ENCODE measurements around the gene TM2D1.
"Not testable (repeated sequence)": the region's sequence is repeated elsewhere in the genome, so short reads cannot be mapped to it uniquely, and the experiment has no call there.

The TM2D1 gene

GRCh38 chr1:61724813-61725694 is at the start of gene TM2D1:
TM2D1 (minus strand) TSS chr1:61725141; CDS start chr1:61725120, 21 bp downstream.
- peak; percentile 95 for DNase-seq

GRCh38 chr1:61770131-61770530 is 45.2 kb upstream of the TM2D1 start:
- no peak for DNase-seq

- DNase-seq, result no peak
Measured at GRCh38 chr1:61757950-61758349, 33.0 kb upstream of the TM2D1 start.

GRCh38 chr1:61756773-61757172 is 31.8 kb upstream of the TM2D1 start:
- no peak for DNase-seq

GRCh38 chr1:61754545-61754944 is 29.6 kb upstream of the TM2D1 start:
- DNase-seq, result no peak

- no peak for DNase-seq
Measured at GRCh38 chr1:61753998-61754508, 29.1 kb upstream of the TM2D1 start.

- no peak for DNase-seq
Measured at GRCh38 chr1:61752921-61753389, 28.0 kb upstream of the TM2D1 start.

- no peak for DNase-seq
Measured at GRCh38 chr1:61749574-61749973, 24.6 kb upstream of the TM2D1 start.

GRCh38 chr1:61748566-61748965 is 23.6 kb upstream of the TM2D1 start:
- no peak for DNase-seq

GRCh38 chr1:61746813-61747212 is 21.9 kb upstream of the TM2D1 start:
- no peak for DNase-seq

GRCh38 chr1:61743716-61744580 is 19.0 kb upstream of the TM2D1 start:
- DNase-seq, result no peak

- DNase-seq, result no peak
Measured at GRCh38 chr1:61743431-61743705, 18.4 kb upstream of the TM2D1 start.

GRCh38 chr1:61742620-61743430 is 17.9 kb upstream of the TM2D1 start:
- peak; percentile 72 for DNase-seq

- DNase-seq, result peak; percentile 63
Measured at GRCh38 chr1:61741711-61742619, 17.0 kb upstream of the TM2D1 start, which contains the start of gene PATJ. PATJ (plus strand) TSS chr1:61742480; CDS start chr1:61762893, 20,413 bp downstream.

GRCh38 chr1:61740751-61741700 is 16.1 kb upstream of the TM2D1 start:
- DNase-seq, result no peak

- no peak for DNase-seq
Measured at GRCh38 chr1:61732726-61733125, 7.8 kb upstream of the TM2D1 start.

GRCh38 chr1:61730679-61731078 is 5.7 kb upstream of the TM2D1 start:
- DNase-seq, result not testable (repeated sequence)

- no peak for DNase-seq
Measured at GRCh38 chr1:61727544-61727943, 2.6 kb upstream of the TM2D1 start.

GRCh38 chr1:61724506-61724812 is 482 bp downstream of the TM2D1 start:
- no peak for DNase-seq

GRCh38 chr1:61718996-61719663 is 5.8 kb downstream of the TM2D1 start:
- DNase-seq, result not testable (repeated sequence)
